ACC112 (cell line): ENCODE measurements around the gene MRPL57.
"Not testable (repeated sequence)": the region's sequence is repeated elsewhere in the genome, so short reads cannot be mapped to it uniquely, and the experiment has no call there.

Source experiments
- H2AFZ ChIP-seq: fragments of 200-600 bp; sonication (generic); one replicate; pipeline ENCODE4 v1.6.0; 2017; ENCODE audit warnings: antibody characterized with exemption, low read length; ENCODE audit not compliant: unreplicated experiment
- H3K27ac ChIP-seq: fragments of 200-600 bp; sonication (generic); 2 replicates; pipeline ENCODE4 v1.5.1; 2014; ENCODE audit warnings: low read depth, mild to moderate bottlenecking, antibody characterized with exemption, low read length, moderate library complexity
- H3K27me3 ChIP-seq: fragments of 200-600 bp; sonication (generic); 2 replicates; pipeline ENCODE4 v1.6.1; 2014; ENCODE audit warnings: mild to moderate bottlenecking, antibody characterized with exemption, low read length, moderate library complexity, mixed read lengths; ENCODE audit not compliant: insufficient read depth
- H3K36me3 ChIP-seq: fragments of 200-600 bp; sonication (generic); 2 replicates; pipeline ENCODE4 v1.6.1; 2016; ENCODE audit warnings: mild to moderate bottlenecking, antibody characterized with exemption, low read length, moderate library complexity, mixed read lengths; ENCODE audit not compliant: insufficient read depth
- H3K4me1 ChIP-seq: fragments of 200-600 bp; sonication (generic); one replicate; pipeline ENCODE4 v1.6.1; 2016; ENCODE audit warnings: low read length, mixed read lengths; ENCODE audit not compliant: insufficient read depth, unreplicated experiment, control insufficient read depth
- H3K4me3 ChIP-seq: fragments of 200-600 bp; sonication (generic); 2 replicates; pipeline ENCODE4 v1.5.1; 2014; ENCODE audit warnings: mild to moderate bottlenecking, low read depth, low read length
- H3K79me2 ChIP-seq: fragments of 200-600 bp; sonication (generic); one replicate; pipeline ENCODE4 v1.6.0; 2016; ENCODE audit warnings: low read length; ENCODE audit not compliant: control insufficient read depth, unreplicated experiment, insufficient read depth

MRPL57 gene

GRCh38 chr13:21176215-21176981 is at the start of gene MRPL57, which contains the start of gene SKA3:
TSS of gene MRPL57 (plus strand) at chr13:21176658. CDS start at chr13:21176917, 259 bp downstream.
TSS of gene SKA3 (minus strand) at chr13:21176552. CDS start at chr13:21176477, 75 bp downstream.
- Histone ChIP-seq H2AFZ (peak within 1 kb of the TSS; percentile 72), H3K79me2 (peaks cover 50% of the 10 kb centered on the region)

GRCh38 chr13:21130116-21130515 is 46.3 kb upstream of the MRPL57 start:
- Histone ChIP-seq H3K36me3 (no peaks in the 10 kb centered on the region), H3K27ac (no peak overlapping the region), H3K27me3 (no peaks in the 10 kb centered on the region), H2AFZ (no peak overlapping the region), H3K79me2 (no peaks in the 10 kb centered on the region), H3K4me1 (no peaks in the 10 kb centered on the region), H3K4me3 (no peak overlapping the region)

More at GRCh38 chr13:21176215-21176981, at the start of gene MRPL57, which contains the start of gene SKA3:
- Histone ChIP-seq H3K4me1 (no peaks in the 10 kb centered on the region), H3K27ac (peak within 1 kb of the TSS; percentile 91), H3K36me3 (no peaks in the 10 kb centered on the region), H3K4me3 (peak within 1 kb of the TSS; percentile 94), H3K27me3 (no peaks in the 10 kb centered on the region)

GRCh38 chr13:21133077-21133476 is 43.4 kb upstream of the MRPL57 start:
- no peaks in the 10 kb centered on the region for H3K36me3 ChIP-seq
- no peak overlapping the region for H2AFZ ChIP-seq
- H3K4me3 ChIP-seq: no peak overlapping the region
- no peak overlapping the region for H3K27ac ChIP-seq
- peaks cover under 1% of the 10 kb centered on the region for H3K4me1 ChIP-seq
- no peaks in the 10 kb centered on the region for H3K27me3 ChIP-seq
- H3K79me2 ChIP-seq: no peaks in the 10 kb centered on the region

- no peaks in the 10 kb centered on the region for H3K27me3 ChIP-seq
- H3K79me2 ChIP-seq: no peaks in the 10 kb centered on the region
- no peak overlapping the region for H2AFZ ChIP-seq
- no peaks in the 10 kb centered on the region for H3K36me3 ChIP-seq
- H3K27ac ChIP-seq: no peak overlapping the region
- peaks cover 9% of the 10 kb centered on the region for H3K4me1 ChIP-seq
- H3K4me3 ChIP-seq: no peak overlapping the region
Measured at GRCh38 chr13:21134475-21134874, 42.0 kb upstream of the MRPL57 start.

GRCh38 chr13:21135833-21136232 is 40.6 kb upstream of the MRPL57 start:
- H3K27ac ChIP-seq, H3K27me3 ChIP-seq, H3K4me3 ChIP-seq, H2AFZ ChIP-seq, H3K36me3 ChIP-seq, H3K4me1 ChIP-seq, H3K79me2 ChIP-seq: not testable (repeated sequence)

- Histone ChIP-seq H3K27ac (no peak overlapping the region), H3K4me3 (no peak overlapping the region), H3K36me3 (peaks cover 3% of the 10 kb centered on the region), H2AFZ (no peak overlapping the region), H3K4me1 (peaks cover 14% of the 10 kb centered on the region), H3K27me3 (no peaks in the 10 kb centered on the region), H3K79me2 (peaks cover 23% of the 10 kb centered on the region)
Measured at GRCh38 chr13:21137696-21138095, 38.8 kb upstream of the MRPL57 start.

GRCh38 chr13:21138561-21138960 is 37.9 kb upstream of the MRPL57 start:
- H3K4me1 ChIP-seq: peaks cover 22% of the 10 kb centered on the region
- no peak overlapping the region for H3K4me3 ChIP-seq
- H3K79me2 ChIP-seq: peaks cover 32% of the 10 kb centered on the region
- H2AFZ ChIP-seq: no peak overlapping the region
- no peaks in the 10 kb centered on the region for H3K27me3 ChIP-seq
- H3K36me3 ChIP-seq: peaks cover 11% of the 10 kb centered on the region
- peak overlapping the region; percentile 12 for H3K27ac ChIP-seq

- no peaks in the 10 kb centered on the region for H3K27me3 ChIP-seq
- H3K79me2 ChIP-seq: peaks cover 39% of the 10 kb centered on the region
- peaks cover 12% of the 10 kb centered on the region for H3K36me3 ChIP-seq
- H3K4me1 ChIP-seq: peaks cover 22% of the 10 kb centered on the region
- H3K4me3 ChIP-seq: peak overlapping the region; percentile 99
- H3K27ac ChIP-seq: peak overlapping the region; percentile 81
- peak overlapping the region; percentile 93 for H2AFZ ChIP-seq
Measured at GRCh38 chr13:21139374-21139773, 37.1 kb upstream of the MRPL57 start.

GRCh38 chr13:21142766-21143165 is 33.7 kb upstream of the MRPL57 start:
- no peaks in the 10 kb centered on the region for H3K27me3 ChIP-seq
- H3K79me2 ChIP-seq: peaks cover 52% of the 10 kb centered on the region
- H2AFZ ChIP-seq: no peak overlapping the region
- H3K36me3 ChIP-seq: peaks cover 29% of the 10 kb centered on the region
- H3K27ac ChIP-seq: no peak overlapping the region
- H3K4me3 ChIP-seq: peak overlapping the region; percentile 49
- H3K4me1 ChIP-seq: peaks cover 22% of the 10 kb centered on the region

- no peak overlapping the region for H3K4me3 ChIP-seq
- H2AFZ ChIP-seq: no peak overlapping the region
- no peak overlapping the region for H3K27ac ChIP-seq
- H3K27me3 ChIP-seq: no peaks in the 10 kb centered on the region
- H3K79me2 ChIP-seq: peaks cover 28% of the 10 kb centered on the region
- H3K36me3 ChIP-seq: peaks cover 29% of the 10 kb centered on the region
- H3K4me1 ChIP-seq: peaks cover 18% of the 10 kb centered on the region
Measured at GRCh38 chr13:21147827-21148226, 28.6 kb upstream of the MRPL57 start.
